ENCODE measurements around the gene ASF1B.

ASF1B gene

DNA sequence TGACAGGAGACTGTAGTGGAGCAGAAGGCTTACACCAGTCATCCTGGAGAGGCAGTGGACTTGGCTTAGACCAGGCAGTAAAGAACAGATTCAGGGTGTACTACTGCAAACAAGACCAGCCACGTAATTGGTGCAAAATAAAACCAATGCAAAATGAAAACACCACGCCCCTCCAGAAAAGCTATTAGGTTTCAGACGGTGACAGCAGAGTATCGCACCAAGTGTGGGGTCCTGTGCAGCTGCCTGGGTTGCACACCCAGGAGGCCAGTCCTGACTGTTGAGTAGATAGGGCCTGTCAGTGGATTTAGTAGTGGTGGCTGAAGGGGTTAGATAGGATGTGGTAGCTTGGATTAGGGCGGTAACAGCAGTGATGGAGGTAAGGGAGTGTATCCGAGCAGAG lies 13.5 kb downstream of the ASF1B start:
- no peaks in the 10 kb centered on the region for H3K9me2 ChIP-seq (replicated peaks; ENCODE audit: insufficient read depth, low read length)
- TF ChIP-seq, protein P1, sequence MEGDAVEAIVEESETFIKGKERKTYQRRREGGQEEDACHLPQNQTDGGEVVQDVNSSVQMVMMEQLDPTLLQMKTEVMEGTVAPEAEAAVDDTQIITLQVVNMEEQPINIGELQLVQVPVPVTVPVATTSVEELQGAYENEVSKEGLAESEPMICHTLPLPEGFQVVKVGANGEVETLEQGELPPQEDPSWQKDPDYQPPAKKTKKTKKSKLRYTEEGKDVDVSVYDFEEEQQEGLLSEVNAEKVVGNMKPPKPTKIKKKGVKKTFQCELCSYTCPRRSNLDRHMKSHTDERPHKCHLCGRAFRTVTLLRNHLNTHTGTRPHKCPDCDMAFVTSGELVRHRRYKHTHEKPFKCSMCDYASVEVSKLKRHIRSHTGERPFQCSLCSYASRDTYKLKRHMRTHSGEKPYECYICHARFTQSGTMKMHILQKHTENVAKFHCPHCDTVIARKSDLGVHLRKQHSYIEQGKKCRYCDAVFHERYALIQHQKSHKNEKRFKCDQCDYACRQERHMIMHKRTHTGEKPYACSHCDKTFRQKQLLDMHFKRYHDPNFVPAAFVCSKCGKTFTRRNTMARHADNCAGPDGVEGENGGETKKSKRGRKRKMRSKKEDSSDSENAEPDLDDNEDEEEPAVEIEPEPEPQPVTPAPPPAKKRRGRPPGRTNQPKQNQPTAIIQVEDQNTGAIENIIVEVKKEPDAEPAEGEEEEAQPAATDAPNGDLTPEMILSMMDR (IDR thresholded peaks at IDR 0.05; ENCODE audit: low read length): no peak
- TF ChIP-seq EZH2 (optimal IDR thresholded peaks at IDR 0.05; ENCODE audit: low read depth, low read length): no peak
- no peak for TF ChIP-seq EZH2phosphoT487 (IDR thresholded peaks at IDR 0.05; ENCODE audit: low read length)
- no peaks in the 10 kb centered on the region for H4K20me1 ChIP-seq (ENCODE audit: insufficient read depth, low read length)
- no peak overlapping the region for H3K9ac ChIP-seq (ENCODE audit: low read length)
- no peak overlapping the region for H3K27ac ChIP-seq (ENCODE audit: low read length)
- no peaks in the 10 kb centered on the region for H3K27me3 ChIP-seq (replicated peaks; ENCODE audit: insufficient read depth, low read length)
- H3K36me3 ChIP-seq (replicated peaks; ENCODE audit: insufficient read depth, low read length): no peaks in the 10 kb centered on the region
- H3K9me3 ChIP-seq (replicated peaks; ENCODE audit: insufficient read depth, low read length): no peaks in the 10 kb centered on the region
- peaks cover 23% of the 10 kb centered on the region for H3F3A ChIP-seq (ENCODE audit: insufficient read depth, low read length)
- no peak overlapping the region for H3K4me2 ChIP-seq (ENCODE audit: low read depth, low read length)
- H3K79me2 ChIP-seq (ENCODE audit: low read length): peaks cover 7% of the 10 kb centered on the region
- no peak overlapping the region for H2AFZ ChIP-seq (ENCODE audit: low read length)
- peaks cover 13% of the 10 kb centered on the region for H3K4me1 ChIP-seq (ENCODE audit: low read length)
- H3K4me3 ChIP-seq (ENCODE audit: low read length): no peak overlapping the region
- no peak for DNase-seq

DNA sequence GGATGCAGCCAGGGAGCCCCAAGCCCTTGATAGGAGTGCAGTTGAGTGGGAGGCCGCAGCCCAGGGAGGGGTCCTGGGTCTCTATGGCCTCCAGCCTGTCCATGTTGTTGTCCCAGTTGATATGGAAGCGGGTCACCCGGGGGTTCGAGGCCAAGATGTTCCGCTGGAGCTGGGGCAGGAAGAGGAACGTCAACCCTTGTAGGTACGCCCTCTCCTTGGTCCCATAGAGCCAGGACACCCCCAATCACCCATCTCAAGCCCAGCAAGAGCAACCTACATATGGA lies 15.9 kb downstream of the ASF1B start:
- peaks cover 19% of the 10 kb centered on the region for H3K79me2 ChIP-seq (ENCODE audit: low read length)
- H3K27ac ChIP-seq (ENCODE audit: low read length): no peak overlapping the region
- no peaks in the 10 kb centered on the region for H4K20me1 ChIP-seq (ENCODE audit: insufficient read depth, low read length)
- peaks cover 14% of the 10 kb centered on the region for H3K4me1 ChIP-seq (ENCODE audit: low read length)
- no peak overlapping the region for H3K9ac ChIP-seq (ENCODE audit: low read length)
- no peaks in the 10 kb centered on the region for H3K27me3 ChIP-seq (replicated peaks; ENCODE audit: insufficient read depth, low read length)
- H3K9me2 ChIP-seq (replicated peaks; ENCODE audit: insufficient read depth, low read length): no peaks in the 10 kb centered on the region
- DNase-seq: no peak
- peaks cover 22% of the 10 kb centered on the region for H3F3A ChIP-seq (ENCODE audit: insufficient read depth, low read length)
- TF ChIP-seq, protein P1 (IDR thresholded peaks at IDR 0.05; ENCODE audit: low read length): no peak
- TF ChIP-seq EZH2phosphoT487 (IDR thresholded peaks at IDR 0.05; ENCODE audit: low read length): no peak
- TF ChIP-seq EZH2 (optimal IDR thresholded peaks at IDR 0.05; ENCODE audit: low read depth, low read length): no peak
- no peak overlapping the region for H2AFZ ChIP-seq (ENCODE audit: low read length)
- no peak overlapping the region for H3K4me2 ChIP-seq (ENCODE audit: low read depth, low read length)
- H3K4me3 ChIP-seq (ENCODE audit: low read length): no peak overlapping the region
- no peaks in the 10 kb centered on the region for H3K9me3 ChIP-seq (replicated peaks; ENCODE audit: insufficient read depth, low read length)
- no peaks in the 10 kb centered on the region for H3K36me3 ChIP-seq (replicated peaks; ENCODE audit: insufficient read depth, low read length)

DNA sequence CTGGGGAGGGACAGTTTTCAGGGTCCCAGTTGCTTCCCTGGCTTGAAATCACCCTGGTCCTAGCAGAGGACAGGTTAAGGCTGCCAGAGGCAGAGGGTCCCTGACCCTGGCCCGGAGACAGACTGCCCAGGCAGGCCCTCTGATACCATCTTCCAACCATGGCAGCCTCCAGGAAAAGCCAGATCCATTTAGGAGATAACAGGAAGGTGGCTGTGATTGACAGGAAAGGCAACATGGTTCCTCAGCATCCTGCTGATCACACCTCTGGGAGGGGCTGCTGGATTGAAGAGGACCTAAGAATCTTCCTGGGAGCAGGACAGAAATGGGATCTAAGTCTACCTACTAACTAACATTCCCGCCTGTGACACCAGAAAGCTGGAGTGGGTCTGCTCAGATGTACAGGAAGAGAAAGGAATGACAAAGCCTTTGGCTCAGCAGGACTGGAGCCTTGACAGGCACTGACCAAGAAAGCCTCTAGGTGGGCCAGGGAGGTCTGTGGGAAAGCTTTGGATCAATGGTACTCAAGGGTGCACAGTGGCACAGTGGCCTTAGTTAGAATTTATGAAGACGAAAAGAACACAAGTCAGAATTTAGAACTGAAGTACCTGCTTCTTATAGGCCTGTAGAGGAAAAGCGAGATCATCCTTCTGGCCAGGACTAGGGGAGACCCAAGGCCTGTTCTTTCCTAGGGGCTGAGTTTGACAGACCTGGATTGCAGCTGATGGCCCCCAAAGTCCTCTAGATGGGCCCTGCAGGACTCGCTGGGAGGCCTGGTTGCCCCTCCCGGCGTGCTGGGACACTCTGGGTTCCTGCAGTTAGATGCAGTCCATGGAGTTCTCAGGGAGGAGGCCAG lies 16.5 kb downstream of the ASF1B start:
- H3K27me3 ChIP-seq (replicated peaks; ENCODE audit: insufficient read depth, low read length): no peaks in the 10 kb centered on the region
- H3K4me1 ChIP-seq (ENCODE audit: low read length): peaks cover 14% of the 10 kb centered on the region
- H3K27ac ChIP-seq (ENCODE audit: low read length): no peak overlapping the region; the same call in 1 of the 2 replicates
- H3K4me2 ChIP-seq (ENCODE audit: low read depth, low read length): no peak overlapping the region
- H3F3A ChIP-seq (ENCODE audit: insufficient read depth, low read length): peaks cover 24% of the 10 kb centered on the region
- no peaks in the 10 kb centered on the region for H3K36me3 ChIP-seq (replicated peaks; ENCODE audit: insufficient read depth, low read length)
- no peaks in the 10 kb centered on the region for H3K9me2 ChIP-seq (replicated peaks; ENCODE audit: insufficient read depth, low read length)
- peaks cover 23% of the 10 kb centered on the region for H3K79me2 ChIP-seq (ENCODE audit: low read length)
- no peak overlapping the region for H3K4me3 ChIP-seq (ENCODE audit: low read length)
- no peak overlapping the region for H3K9ac ChIP-seq (ENCODE audit: low read length)
- no peak for TF ChIP-seq EZH2phosphoT487 (IDR thresholded peaks at IDR 0.05; ENCODE audit: low read length)
- TF ChIP-seq, protein P1 (IDR thresholded peaks at IDR 0.05; ENCODE audit: low read length): no peak
- no peak for TF ChIP-seq EZH2 (optimal IDR thresholded peaks at IDR 0.05; ENCODE audit: low read depth, low read length)
- DNase-seq: no peak
- H3K9me3 ChIP-seq (replicated peaks; ENCODE audit: insufficient read depth, low read length): no peaks in the 10 kb centered on the region
- no peaks in the 10 kb centered on the region for H4K20me1 ChIP-seq (ENCODE audit: insufficient read depth, low read length)
- no peak overlapping the region for H2AFZ ChIP-seq (ENCODE audit: low read length)

Data from MM.1S (cell line).